Hypothalamus (tissue), 51 donors: ENCODE data around the gene LRRC27.

Source experiments
- DNase-seq, 51 donors: peaks; one replicate each; lab custom pipeline; 2025; lab: John Stamatoyannopoulos, UW

LRRC27 gene

DNA sequence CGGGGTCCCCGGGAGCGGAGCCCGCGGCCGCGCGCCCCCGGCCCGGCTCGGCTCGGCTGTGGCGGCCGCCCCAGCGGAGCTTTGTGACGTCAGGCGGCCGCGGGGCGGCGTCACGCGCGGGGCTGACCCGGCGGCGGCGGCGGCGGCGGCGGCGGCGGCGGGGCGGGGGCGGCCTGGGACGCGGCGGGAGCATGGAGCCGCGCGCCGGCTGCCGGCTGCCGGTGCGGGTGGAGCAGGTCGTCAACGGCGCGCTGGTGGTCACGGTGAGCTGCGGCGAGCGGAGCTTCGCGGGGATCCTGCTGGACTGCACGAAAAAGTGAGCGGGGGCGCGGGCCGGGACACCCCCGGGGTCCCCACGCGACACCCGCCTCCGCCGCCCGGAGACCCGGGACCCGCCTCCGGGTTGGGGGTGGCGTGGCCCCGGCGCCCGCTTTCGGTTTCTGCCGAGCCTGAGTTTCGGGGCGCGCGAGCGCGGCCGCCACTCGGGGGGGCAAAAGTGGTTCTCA is 65.1 kb downstream of the LRRC27 start, which contains the start of gene PWWP2B:
Gene PWWP2B (plus strand): TSS at position 165 of the 506 bp plus-strand sequence. CDS start 27 bp downstream, at position 192.
- DNase-seq, result peak in 5 of 51 donors; percentile 27 to 66 (median 50)

DNA sequence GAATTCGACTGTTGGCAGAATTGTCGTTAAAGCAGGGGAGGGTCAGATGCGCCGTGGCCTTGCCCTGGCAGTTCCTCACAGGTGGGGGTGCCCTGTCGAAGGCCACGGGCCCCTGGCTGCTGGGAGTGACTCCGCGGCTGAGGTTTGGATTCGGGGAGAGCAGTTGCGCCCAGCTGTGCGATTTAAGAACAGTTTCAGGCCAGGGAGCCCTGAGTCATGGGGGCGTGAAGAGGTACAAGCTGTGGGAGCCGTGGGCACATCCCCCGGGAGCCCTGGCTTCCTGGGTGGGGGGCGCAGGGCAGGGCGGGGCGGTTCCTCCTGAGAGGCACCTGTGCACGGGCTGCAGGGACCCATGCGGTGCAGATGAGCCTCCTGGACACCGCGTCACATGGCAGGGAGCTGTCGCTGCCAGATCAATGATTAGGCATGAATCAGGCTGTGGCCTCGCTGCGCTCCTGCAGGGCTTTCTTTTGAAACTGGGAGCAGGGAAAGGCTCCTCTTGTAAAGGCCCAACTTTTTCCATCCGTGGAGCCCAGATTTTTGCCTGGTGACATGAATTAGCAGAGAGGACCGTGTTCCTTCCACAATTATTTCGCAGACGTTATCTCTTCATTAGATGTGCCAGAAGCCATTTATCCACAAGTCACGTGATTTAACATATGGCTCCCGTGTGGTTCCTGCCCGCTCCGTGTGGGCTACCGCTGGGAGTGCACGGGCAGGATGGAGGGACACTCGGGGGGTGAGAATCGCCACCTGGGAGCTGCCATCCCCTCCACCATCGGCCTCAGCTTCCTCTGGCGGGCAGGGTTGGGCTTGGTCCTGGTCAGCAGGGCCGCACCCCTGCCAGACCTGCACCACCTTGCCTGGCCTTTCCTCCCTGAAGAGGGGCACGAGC is 65.9 kb downstream of the LRRC27 start:
- DNase-seq, result peak in 5 of 51 donors; percentile 30 to 63 (median 44)

DNA sequence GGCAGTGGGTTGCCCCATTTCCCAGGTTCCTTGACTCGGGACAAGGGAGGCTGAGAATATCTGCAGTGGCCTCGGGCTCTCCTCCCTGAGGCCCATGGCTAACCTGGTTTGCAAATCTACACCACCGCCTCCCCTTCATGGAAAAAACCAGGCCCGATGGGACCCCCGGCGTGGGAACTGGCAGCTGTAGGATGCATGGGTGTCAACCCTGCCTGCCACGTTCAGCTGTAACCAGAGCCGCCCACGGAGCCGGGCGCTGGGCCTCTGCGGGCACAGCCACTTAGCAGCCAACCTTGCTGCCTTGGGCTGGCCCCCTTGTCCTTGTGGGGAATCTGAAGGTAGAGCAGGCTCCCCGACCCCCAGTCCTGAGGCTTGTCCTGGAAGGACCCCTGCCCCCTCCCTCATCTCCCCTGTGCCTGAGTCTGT is 66.6 kb downstream of the LRRC27 start:
- no peak for DNase-seq

DNA sequence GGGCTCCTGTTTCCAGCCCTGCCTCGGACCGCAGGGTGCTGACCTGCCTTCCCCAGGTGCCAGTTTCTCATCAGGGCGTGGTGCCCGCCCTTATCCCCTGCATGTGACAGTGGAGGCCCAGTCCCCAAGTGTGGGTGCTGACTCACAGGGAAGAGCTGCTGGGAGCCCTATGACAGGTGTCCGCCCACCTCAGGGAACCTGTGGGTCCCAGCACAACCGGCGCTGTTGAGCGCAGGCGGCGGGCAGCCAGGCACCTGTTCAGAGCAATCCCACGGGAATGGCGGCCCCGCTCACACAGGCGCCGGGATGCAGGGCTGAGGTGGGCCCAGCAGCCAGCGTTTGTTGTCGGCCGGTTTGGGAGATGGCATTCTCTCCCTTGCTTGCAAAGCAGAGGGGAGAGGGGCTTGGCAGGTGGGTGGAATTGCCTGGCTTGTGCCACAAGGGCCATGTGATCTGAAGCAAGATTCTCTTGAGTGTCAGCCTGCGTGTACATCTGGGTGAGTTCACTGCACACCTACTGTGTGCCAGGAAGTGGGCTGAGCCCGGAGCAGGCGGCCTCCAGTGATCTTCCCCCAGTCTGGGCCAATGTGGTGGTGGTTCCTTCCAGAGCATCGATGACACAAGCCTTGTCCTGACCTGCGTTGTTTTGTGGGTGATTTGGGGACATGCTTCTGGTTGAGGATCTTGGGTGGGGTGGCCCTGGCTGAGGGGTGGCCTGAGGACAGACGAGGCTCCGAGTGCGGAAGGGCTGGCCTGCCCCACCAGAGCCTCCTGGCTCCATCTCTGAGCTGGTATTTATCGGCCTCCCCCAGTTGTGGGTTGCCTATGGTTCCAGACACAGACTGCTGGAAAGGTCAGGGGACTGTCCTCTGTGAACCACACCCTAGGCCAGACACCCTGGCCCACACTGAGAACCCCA is 67.4 kb downstream of the LRRC27 start:
- DNase-seq, result peak in 2 of 51 donors; percentile 33 to 52

DNA sequence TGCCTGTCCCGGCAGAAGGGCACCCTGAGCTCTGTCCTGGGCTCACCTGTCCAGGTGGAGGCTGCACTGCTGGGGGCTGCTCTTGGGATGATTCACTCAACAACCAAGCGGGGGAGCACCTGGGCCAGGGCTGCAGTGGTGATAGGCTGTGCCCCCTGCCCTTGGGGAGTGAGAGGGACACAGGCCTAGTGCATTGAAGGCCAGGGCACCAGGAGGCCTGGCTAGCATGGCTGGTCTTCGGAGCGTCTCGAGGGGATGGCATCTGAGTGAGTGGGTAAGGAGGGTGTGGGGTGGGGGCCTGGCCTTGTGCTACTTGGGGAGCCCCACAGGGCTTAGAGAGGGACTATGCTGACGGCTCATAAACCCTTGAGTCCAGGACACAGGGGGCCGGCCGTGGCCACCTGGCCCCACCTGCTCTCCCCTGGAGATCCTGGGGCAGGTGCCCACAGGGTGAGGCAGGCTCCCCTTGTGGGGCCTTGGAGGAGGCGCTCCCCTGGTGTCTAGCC is 68.1 kb downstream of the LRRC27 start:
- DNase-seq, result no peak

DNA sequence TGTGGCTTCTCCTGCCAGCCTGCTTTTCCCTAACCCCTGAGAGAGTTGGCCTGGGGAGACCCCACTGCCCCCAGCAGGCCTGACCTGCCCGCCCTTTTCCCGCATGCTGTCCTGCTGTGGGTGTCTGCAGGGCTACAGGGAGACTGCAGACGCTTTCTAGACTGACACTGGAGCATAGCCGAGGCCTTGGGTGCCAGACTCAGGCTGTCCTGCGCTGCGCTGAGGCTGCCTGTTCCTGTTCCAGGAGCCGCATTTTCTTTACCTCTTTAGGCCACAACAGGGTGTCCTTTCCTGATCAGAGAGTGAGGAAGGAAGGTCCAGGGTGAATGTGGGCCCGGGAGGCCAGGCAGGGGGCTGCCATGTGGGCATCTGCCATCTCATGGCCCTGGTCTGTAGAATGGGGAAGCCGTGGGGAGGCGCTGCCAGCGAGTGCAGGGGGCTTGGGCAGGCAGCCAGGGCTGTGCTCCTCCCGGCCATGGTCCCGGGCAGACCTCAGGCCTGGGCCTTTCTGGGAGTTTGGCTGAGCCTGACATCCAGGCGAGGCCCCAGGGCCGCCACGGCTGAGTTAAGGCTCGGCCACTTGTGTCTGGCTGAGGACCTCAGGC is 68.7 kb downstream of the LRRC27 start:
- no peak for DNase-seq

DNA sequence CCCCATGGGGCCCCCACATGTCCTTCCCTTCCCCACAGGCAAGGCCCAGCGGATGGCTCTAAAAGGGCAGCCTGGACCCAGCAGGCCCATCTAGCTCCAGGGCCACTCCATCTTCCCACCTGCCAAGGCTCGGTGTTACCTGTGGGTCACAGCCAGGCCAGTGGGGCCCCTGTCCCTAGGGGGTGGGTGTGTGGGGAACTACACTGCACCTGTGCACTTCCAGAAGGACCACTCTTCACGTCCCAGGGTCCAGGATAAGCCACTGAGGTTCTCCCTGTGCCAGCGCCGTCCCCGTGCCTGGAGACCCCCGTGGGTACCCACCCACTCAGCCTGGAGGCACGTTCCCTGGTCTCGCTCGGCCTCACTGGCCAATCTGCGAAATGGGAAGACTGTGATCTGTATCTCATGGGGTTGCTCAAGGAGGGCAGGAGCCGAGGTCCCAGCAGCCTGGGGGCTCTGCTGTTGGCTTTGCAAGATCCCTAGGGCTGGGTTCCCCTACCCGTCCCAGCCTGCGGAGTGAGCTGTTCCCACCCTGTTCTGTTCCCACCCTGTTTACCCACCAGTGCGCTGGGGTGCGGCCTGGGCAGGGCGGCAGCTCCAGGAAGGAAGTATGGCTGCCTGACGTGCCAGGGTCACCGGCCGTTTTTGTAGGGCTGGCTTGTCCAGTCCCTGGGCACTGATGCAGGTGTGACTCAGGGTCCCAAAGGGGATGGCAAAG is 69.6 kb downstream of the LRRC27 start:
- DNase-seq, result no peak

DNA sequence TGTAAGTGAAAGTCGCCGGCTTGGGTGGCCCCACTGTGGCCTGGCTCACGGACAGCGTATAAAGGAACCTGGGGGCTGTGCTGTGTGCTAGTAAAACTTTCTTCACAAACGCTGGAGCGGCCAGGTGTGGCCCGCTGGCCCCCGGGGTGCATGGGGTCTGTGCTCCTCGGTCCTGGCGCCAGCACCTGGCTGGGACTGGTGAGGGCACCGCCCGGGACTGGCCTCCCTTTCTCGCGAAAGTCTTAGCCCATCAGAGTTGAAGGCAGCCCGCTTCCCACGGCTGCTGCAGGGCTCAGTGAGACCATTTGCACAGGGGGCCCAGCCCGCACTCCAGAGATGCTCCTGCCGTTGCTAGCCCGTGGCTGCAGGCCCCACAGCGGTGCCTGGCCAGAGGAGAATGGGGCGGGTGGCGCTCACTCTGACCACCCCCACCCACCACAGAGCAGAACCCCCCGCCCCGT is 70.8 kb downstream of the LRRC27 start:
- no peak for DNase-seq

DNA sequence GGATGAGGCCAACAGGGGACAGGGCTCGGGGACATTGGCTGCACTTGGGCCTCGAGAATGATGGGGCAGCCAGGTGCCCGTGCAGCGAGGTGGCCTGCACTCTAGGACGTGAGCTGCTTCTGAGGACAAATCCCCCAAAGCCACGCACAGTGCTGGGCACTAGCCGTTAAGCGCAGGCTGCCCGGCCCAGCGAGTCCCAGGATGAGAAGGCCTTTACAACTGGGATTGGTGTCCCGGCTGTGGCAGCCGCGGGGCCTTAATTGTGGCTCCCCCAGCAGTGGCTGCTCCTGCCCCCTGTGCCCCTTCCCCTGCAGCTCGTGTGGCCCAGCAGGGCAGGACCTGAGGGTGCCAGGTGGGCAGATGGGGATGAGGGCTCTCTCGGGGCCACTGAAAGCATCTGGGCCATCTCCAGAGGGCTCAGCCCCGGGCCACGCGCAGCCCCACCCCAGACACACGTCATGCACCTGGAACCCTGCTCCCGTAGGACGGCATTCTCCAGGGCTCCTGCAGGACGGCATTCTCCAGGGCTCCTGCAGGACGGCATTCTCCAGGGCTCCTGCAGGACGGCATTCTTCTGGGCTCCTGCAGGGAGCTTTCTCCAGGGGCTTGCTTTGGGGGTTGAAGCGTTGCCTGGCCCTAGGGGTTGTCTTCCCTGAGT is 71.6 kb downstream of the LRRC27 start:
- DNase-seq, result no peak

DNA sequence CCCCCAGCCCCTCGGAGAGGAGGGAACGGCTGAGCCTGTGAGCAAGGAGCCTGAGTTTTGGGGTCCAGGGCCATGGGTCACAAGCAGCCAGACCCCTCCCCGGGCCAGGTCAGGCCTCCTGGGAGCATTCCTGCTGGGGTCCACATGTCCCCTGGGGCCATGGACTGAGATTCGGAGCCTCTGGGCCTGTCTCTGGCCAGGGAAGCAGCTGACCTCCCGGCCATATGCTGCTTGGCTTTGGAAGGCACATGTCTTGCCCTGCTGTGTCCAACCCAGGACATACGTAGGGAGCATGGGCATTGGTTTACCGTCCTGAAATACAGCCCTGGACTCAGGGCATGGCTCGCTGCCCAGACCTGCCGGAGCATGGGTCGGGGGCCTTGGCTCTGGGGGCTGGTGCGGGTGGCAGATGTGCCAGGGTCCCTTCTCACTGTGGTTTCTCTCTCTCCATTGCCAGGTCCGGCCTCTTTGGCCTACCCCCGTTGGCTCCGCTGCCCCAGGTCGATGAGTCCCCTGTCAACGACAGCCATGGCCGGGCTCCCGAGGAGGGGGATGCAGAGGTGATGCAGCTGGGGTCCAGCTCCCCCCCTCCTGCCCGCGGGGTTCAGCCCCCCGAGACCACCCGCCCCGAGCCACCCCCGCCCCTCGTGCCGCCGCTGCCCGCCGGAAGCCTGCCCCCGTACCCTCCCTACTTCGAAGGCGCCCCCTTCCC is 72.3 kb downstream of the LRRC27 start:
- no peak for DNase-seq

DNA sequence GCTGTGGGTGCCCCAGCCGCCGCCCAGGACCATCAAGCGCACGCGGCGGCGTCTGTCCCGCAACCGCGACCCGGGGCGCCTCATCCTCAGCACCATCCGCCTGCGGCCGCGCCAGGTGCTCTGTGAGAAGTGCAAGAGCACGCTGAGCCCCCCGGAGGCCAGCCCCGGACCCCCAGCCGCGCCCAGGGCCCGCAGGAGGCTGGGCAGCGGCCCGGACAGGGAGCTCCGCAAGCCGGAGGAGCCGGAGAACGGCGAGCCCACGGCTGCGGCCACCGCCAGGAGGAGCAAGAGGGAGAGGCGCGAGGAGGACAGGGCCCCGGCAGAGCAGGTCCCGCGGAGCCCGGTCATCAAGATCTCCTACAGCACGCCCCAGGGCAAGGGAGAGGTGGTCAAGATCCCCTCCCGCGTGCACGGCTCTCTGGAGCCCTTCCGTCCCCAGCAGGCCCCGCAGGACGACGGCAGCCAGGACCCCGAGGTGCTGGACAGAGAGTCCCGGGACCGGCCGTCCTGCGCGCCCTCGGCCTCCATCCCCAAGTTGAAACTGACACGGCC is 73.0 kb downstream of the LRRC27 start:
- DNase-seq, result no peak

DNA sequence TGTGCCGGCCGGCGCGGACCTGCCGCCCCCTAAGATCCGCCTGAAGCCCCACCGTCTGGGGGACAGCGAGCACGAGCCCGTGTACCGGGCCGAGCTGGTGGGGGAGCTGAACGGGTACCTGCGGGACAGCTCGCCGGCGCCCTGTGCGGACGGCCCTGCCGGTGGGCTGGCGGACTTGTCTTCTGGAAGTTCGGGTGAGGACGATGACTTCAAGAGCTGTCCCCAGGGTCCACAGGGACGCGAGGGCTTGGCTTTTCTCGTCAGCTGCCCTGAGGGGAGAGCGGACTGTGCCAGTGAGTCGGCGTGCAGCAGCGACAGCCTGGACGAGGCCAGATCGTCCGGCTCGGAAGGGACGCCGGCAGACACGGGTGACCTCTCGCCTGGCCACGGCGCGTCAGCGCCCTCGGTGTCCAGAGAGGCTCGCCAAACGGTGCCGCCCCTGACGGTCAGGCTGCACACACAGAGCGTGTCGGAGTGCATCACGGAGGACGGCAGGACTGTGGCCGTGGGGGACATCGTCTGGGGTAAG is 73.5 kb downstream of the LRRC27 start:
- no peak for DNase-seq

DNA sequence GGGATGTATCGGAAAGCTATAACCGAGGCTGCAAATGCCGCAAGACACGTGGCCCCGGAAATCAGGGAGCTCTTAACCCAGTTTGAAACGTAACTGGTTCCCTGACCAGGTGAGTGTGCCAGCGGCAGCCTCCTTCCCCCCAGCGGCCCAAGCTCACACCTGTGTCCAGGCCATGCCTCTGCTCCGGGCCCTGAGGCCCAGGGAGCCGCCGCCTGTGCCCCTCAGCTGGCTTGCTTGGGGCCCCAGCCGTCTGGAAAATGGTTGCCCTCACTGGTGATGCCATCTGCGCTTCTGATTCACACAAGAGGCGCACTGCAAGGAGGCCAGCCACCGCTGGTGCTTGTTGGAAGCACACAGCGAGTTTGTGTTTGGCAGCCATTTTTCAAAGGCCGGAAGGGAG is 74.2 kb downstream of the LRRC27 start:
- no peak for DNase-seq

DNA sequence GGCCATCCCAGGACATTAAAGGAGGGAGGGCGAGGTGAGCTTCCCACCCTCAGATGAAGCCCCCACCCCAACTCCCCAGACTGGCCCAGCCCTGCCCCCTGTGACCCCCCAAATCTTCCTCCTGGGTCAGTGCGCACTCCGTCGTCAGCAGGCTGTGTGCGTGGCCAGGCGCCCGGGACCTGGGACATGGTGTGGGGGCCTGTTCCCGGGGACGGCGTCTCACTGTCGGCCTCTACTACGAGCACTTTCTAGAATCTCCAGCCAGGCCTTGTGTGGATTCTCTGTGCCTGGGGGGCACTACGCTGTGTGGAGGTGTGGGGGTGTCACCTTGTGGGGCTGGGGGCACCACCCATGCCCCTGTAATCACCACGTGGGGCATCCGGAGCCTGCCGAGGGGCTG is 74.8 kb downstream of the LRRC27 start:
- DNase-seq, result no peak

DNA sequence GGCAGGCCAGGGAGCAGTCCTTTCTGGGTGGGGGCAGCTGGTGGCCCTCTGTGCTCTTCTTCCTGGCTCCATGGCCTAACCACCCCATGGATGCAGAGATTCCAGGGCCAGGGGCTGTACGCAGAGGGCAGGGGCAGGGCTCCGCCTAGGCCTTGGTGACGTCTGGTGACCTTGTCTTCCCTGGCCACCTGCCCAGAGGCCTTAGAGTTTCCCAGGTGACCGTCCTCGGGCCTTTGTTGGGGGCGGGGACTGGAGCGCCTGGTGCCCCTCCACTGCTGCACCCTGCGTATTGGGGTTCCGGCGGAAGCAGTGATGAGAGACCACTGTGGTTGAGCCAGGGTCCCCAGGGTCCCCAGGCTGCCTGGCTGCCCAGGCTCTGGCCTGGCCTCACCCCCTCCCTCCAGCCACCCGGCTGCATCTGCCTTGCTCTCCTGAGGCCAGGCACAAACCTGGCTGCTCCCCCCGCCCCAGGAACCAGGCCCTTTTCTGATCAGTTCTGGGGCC is 75.3 kb downstream of the LRRC27 start:
- no peak for DNase-seq

DNA sequence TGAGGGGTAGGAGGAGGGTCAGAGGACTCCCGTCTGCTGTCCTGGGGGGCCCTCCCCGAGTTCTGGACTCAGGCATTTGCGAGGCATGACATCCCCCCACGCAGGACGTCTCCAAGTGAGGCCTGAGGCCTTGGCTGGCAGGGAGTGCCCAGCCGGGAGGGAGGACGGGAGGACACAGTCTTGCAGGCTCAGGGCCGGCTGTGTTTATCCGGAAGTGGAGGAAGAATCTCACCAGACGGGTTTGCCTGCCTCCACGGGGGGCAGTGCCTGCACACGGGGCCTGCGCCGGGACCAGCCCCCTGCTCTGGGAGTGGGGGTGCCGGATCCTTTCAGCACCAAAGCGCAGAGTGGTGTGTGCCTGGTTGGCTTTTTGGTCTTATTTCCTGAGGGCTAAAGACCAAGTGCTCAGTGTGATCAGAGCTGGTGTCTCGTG is 75.9 kb downstream of the LRRC27 start:
- DNase-seq, result peak in 2 of 51 donors; percentile 28 to 36

DNA sequence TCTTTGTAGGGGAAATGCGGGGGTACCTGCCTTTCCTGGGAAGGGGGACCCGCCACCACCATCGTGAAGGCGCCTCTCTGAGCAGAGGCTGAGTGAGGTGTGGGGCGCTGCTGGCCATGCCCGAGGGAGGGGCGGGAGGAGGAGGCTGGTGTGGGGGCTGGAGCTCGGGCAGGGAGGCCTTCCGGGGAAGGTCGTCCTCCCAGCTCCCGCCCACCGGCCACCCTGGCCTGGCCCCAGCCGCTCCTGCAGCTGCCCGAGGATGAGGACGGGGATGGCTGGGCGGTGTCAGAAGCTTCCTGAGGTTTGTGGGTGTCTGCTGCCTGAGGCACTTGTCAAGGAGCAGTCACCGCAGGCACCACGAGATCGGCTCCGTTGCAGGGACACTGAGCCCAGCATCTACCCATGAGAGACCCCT is 76.4 kb downstream of the LRRC27 start:
- no peak for DNase-seq
